ENCODE measurements around the gene ISCA2.

DNA sequence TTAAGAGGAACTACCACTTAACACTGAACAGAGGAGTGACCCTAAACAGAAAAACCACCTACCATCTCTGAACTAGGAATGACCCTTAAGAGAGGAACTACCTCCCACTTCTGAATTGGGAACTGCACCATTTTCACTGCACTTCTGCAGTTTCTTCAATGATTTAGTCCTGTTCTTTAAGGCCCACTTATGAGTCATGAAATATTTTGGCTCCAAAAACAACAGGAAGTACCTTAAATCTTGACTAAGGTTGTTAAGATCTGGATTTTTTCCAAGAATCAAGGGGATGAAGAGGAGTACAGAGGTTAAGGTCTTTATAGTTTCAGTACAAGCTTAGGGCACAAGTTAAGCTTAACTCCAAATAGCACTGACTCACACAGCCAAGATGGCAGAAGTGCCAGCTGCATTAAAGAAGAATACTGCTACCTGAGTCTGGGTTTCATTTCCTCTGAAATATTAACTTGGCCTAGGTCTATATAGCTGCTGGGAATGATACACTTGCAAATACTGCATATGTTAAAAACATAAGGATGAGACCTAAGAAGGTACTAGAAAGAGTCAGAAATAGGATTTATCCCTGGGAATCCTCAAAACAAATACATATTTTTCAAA lies 4.7 kb upstream of the ISCA2 start:
- no peak for TF ChIP-seq EZH2phosphoT487 (IDR thresholded peaks at IDR 0.05; ENCODE audit: borderline replicate concordance)
- TF ChIP-seq, protein P1, sequence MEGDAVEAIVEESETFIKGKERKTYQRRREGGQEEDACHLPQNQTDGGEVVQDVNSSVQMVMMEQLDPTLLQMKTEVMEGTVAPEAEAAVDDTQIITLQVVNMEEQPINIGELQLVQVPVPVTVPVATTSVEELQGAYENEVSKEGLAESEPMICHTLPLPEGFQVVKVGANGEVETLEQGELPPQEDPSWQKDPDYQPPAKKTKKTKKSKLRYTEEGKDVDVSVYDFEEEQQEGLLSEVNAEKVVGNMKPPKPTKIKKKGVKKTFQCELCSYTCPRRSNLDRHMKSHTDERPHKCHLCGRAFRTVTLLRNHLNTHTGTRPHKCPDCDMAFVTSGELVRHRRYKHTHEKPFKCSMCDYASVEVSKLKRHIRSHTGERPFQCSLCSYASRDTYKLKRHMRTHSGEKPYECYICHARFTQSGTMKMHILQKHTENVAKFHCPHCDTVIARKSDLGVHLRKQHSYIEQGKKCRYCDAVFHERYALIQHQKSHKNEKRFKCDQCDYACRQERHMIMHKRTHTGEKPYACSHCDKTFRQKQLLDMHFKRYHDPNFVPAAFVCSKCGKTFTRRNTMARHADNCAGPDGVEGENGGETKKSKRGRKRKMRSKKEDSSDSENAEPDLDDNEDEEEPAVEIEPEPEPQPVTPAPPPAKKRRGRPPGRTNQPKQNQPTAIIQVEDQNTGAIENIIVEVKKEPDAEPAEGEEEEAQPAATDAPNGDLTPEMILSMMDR (conservative IDR thresholded peaks at IDR 0.05; ENCODE audit: low read length) = no peak

Data from Loucy (cell line).